HG02610 (cell line): ENCODE data around the gene KNSTRN.

Experiments
- ATAC-seq: cut with Tn5 transposase; IDR thresholded peaks from one replicate; pipeline ENCODE4 v1.9.1; 2021; ENCODE audit warnings: mild to moderate bottlenecking, moderate library complexity; ENCODE audit not compliant: unreplicated experiment

KNSTRN gene

GRCh38 chr15:40365624-40366456 lies 16.7 kb upstream of the KNSTRN start:
- no peak for ATAC-seq

GRCh38 chr15:40366457-40367370 lies 15.8 kb upstream of the KNSTRN start:
- no peak for ATAC-seq

- no peak for ATAC-seq
Measured at GRCh38 chr15:40367371-40367685, 15.2 kb upstream of the KNSTRN start.

GRCh38 chr15:40367686-40368611 lies 14.6 kb upstream of the KNSTRN start:
- ATAC-seq, result peak; percentile 77

GRCh38 chr15:40368719-40369473 lies 13.6 kb upstream of the KNSTRN start:
- no peak for ATAC-seq

- ATAC-seq, result no peak
Measured at GRCh38 chr15:40369474-40369869, 13.0 kb upstream of the KNSTRN start.

GRCh38 chr15:40369971-40370370 lies 12.6 kb upstream of the KNSTRN start:
- ATAC-seq, result no peak

GRCh38 chr15:40372981-40373380 lies 9.5 kb upstream of the KNSTRN start:
- no peak for ATAC-seq

GRCh38 chr15:40377606-40378005 lies 4.9 kb upstream of the KNSTRN start:
- no peak for ATAC-seq

GRCh38 chr15:40379374-40379773 lies 3.1 kb upstream of the KNSTRN start:
- ATAC-seq, result no peak

- ATAC-seq, result no peak
Measured at GRCh38 chr15:40379853-40380252, 2.7 kb upstream of the KNSTRN start.

GRCh38 chr15:40380636-40381035 lies 1.9 kb upstream of the KNSTRN start:
- ATAC-seq, result no peak

- no peak for ATAC-seq
Measured at GRCh38 chr15:40381818-40382529, 547 bp upstream of the KNSTRN start.

- ATAC-seq, result no peak
Measured at GRCh38 chr15:40386480-40386879, 4.0 kb downstream of the KNSTRN start.

GRCh38 chr15:40388941-40389823 lies 6.7 kb downstream of the KNSTRN start:
- no peak for ATAC-seq

- no peak for ATAC-seq
Measured at GRCh38 chr15:40389824-40390595, 7.5 kb downstream of the KNSTRN start.

GRCh38 chr15:40392986-40393948 lies 10.7 kb downstream of the KNSTRN start:
- ATAC-seq, result no peak
